Raji (cell line): ENCODE measurements around the gene HAUS6.

Source experiments
- POLR2A ChIP-seq: IDR thresholded peaks from 2 replicates; pipeline ENCODE4 v1.6.1; 2011; ENCODE audit warnings: low read depth, low read length, control low read depth; ENCODE audit not compliant: insufficient read depth

Gene HAUS6, protein sequence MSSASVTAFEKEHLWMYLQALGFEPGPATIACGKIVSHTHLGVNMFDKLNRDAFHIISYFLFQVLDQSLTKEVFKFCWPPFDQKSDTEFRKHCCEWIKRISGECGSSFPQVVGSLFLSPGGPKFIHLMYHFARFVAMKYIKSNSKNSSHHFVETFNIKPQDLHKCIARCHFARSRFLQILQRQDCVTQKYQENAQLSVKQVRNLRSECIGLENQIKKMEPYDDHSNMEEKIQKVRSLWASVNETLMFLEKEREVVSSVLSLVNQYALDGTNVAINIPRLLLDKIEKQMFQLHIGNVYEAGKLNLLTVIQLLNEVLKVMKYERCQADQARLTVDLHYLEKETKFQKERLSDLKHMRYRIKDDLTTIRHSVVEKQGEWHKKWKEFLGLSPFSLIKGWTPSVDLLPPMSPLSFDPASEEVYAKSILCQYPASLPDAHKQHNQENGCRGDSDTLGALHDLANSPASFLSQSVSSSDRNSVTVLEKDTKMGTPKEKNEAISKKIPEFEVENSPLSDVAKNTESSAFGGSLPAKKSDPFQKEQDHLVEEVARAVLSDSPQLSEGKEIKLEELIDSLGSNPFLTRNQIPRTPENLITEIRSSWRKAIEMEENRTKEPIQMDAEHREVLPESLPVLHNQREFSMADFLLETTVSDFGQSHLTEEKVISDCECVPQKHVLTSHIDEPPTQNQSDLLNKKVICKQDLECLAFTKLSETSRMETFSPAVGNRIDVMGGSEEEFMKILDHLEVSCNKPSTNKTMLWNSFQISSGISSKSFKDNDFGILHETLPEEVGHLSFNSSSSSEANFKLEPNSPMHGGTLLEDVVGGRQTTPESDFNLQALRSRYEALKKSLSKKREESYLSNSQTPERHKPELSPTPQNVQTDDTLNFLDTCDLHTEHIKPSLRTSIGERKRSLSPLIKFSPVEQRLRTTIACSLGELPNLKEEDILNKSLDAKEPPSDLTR

DNA sequence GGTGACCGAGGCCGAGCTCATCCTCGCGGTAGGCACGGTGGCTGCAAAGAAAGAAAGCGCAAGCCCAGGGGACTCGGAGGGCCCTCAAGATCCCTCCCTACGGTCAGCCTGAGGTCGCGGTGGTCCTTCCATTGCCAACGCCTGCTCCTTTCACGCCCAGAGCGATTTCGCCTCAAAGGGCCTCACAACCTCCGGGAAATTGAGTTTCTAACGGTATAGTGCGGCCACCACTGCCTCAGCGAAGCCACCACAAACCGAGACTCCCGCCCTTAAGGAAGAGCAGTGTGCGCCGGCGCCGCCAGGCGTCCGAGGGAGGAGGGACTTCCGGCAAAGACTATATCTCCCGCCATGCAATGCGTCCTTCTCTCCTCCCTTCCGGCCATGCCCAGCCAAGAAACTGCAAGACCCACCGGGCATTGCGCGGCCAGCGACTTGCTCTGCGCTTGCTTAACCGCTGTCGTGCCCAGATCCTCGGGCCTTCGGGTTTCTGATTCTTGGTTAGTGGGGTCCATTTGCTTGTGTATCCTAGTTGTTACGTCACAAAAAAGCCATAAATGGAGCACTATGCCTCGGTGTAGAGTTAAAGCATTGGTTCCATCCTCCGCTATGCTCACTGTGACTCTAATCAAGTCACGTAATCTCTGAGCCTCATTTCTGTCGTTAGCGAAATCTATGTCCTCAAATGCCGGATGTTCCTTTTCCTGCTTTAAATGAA is at the start of gene HAUS6:
Gene HAUS6, minus strand, starts transcription at position 274 of the 715 bp plus-strand sequence. Its CDS starts 253 bp downstream, at position 21.
- peak; percentile 83 for TF ChIP-seq POLR2A

DNA sequence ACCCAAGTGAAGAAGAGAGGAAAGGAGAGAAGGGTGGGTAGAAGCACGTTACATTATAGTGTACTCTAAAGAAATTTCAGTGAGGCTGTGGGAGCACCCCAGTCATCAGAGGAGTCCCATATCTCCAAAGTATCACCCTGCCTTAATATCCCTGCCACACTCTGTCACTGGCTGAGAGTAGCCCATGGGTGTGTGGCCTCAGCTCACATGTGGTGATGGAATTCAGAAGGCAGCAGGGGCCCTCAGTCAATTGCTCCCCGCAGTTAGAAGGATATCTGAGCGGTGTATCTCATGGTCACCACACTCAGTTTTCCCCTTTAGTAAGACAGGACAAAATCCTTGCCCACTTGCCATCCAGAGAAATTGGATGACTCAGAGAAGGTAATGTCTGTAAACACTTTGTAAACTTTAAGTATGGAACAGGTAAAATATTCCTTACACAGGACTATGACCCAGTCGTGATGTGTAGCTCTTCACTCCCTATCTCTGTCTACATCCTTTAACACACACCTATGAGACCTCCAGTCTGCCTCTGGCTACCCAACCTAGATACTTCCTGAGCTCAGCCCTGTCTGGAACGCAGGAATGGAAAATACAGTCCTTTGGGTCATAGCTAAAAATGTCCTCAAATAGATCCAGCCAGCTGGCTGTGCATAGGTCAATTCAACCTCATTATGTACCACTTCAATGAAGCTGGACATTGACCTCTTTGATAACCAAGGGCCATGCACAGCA is 48.9 kb upstream of the HAUS6 start:
- no peak for TF ChIP-seq POLR2A

- no peak for TF ChIP-seq POLR2A
Observed at GRCh38 chr9:19149230-19149629, 46.5 kb upstream of the HAUS6 start.

GRCh38 chr9:19148187-19148586 is 45.5 kb upstream of the HAUS6 start:
- no peak for TF ChIP-seq POLR2A

- no peak for TF ChIP-seq POLR2A
Observed at GRCh38 chr9:19146441-19147024, 43.8 kb upstream of the HAUS6 start.

DNA sequence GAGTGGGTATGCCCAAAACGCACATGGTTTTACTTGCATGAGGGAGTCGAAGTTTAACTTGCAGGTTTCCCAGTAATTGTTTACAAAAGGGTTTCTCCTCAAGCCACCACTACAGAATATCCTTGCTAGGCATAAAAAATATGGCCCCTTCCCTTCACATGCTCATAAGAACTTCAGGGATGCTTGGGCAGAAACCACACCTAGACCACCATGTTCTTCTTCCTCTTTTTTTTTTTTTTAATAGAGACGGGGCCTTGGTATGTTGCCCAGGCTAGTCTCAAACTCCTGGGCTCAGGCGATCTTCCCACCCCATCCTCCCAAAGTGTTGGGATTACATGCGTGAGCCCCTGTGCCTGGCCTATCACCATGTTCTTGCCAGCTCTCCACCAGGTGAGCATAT is 43.2 kb upstream of the HAUS6 start:
- no peak for TF ChIP-seq POLR2A

GRCh38 chr9:19140259-19140658 is 37.6 kb upstream of the HAUS6 start:
- no peak for TF ChIP-seq POLR2A

DNA sequence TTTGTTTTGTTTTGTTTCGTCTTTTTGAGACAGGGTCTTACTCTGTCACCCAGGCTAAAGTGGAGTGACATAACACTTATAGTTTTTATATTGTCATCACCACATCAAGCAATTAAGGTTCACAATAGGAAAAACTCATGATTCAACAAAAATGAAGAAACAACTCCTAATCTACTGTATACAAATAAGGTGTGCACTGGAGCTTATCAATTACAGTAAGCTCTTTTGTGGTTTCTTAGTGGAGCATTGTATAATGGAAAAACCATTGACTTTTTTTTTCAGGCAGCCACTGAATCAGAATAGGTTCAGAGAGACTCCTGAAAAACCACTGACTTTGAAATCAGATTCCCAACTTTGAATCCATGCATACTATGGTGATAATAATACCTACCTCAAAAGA is 35.4 kb upstream of the HAUS6 start:
- TF ChIP-seq POLR2A, result no peak

DNA sequence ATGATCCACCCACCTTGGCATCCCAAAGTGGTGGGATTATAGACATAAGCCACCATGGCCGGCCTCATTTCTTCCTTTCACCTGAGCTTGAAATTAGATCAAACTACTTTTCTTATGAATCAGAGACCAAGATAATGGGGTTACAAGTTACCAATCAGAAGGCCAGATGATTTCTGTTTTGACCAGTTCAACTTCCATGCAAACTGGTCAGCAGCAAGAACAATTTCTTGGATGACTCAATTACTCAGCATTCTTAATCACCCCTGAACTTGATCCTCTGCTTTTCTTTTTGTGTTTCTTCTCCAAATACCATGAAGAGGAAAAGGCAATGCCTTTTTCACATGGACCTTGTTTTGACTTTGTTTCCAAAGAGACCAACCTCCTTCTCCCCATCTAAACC is 34.6 kb upstream of the HAUS6 start:
- no peak for TF ChIP-seq POLR2A

DNA sequence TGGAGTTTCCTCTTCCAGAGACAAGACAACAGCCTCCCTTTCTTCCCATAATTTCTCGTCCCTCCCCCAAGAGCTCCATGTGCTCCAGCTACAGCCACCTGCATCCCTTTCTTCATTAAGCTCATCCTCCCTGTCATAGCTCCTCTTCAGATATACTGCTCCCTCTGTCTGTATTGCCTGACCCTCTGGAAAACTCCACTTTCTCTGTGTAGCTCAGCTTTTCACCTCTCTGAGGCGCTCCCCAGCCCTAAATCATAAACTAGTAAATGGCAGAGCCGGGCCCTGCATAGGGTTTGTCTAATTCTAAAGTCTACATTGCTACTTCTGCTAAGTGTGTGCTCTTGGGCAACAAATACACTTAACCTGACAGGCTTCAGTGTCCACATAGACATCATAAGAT is 33.4 kb upstream of the HAUS6 start:
- no peak for TF ChIP-seq POLR2A

DNA sequence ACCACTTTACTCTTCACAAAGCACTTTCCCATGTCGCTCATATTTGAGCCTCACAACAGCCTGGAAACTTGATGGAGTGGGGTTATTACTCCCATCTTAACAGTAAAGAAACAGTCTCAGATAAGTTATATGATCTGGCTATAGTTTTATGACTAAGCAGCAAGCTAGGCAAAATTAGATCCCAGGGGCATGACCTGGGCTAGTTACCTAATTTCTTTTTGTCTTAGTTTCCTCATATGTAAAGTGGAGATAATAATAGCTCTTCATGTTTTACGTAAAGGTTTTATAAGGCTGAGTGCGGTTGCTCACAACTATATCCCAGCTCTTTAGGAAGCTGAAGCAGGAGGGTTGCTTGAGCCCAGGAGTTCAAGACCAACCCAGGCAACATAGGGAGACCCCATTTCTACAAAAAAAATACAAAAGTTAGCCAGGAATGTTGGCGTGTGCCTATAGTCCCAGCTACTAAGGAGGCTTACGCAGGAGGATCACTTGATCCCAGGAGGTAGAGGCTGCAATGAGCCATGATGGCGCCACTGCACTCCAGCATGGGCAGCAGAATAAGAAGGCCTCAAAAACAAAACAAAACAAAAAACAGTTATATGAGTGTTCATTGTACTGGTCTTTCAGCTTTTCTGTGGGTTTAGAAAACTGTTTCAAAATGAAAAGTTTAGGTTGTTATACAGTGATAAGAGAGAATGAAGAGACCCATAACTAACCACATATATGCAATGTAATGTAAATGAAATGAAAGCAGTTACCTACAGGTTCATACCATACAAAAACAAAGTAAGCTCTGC is 31.0 kb upstream of the HAUS6 start:
- TF ChIP-seq POLR2A, result no peak

DNA sequence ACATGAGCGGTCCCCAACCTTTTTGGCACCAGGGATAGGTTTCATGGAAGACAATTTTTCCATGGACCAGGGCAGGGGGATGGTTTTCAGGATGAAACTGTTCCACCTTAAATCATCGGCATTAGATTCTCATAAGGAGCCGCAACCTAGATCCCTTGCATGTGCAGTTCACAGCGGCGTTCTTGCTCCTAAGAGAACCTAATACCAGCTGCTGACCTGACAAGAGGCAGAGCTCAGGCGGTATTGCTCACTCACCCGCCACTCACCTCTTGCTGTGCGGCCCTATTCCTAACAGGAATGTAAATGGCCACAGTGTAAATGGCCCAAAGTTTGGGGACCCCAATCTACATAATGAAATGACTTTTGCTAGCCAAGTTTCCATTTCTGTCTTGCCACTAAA is 27.7 kb upstream of the HAUS6 start:
- TF ChIP-seq POLR2A, result no peak

- no peak for TF ChIP-seq POLR2A
Observed at GRCh38 chr9:19127871-19128500, 25.3 kb upstream of the HAUS6 start.
